Measurements from ENCODE around the gene CDC5L. TPM values are rescaled to one million over a fixed set of nuclear protein-coding genes. Genes with fewer than 3 reads are reported as not detected.

CDC5L gene
- total RNA-seq, 4 donors from 2014 or later: 12.3 to 19.2 (median 13.9) TPM

DNA sequence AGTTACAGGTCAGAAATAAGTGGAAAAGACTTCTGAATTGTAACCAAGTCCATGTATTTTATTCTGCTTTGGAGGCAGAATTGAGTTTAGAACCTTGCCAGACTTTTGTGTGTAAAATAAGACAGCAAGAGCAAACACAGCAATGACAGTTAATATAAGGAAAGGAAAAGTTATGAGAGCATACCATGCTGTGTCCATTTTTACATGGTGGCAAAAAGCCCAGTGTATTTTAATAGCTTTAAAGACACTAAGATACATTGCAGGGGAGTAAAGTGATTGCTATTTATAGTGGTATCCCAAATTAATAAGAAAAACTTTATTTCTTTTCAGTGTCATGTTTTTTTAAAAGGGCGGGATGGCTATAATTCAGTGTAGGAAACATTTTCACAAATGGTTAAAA lies 45.2 kb downstream of the CDC5L start:
- no peak for DNase-seq (ENCODE audit: low spot score in 2 of 2)
- no peak for TF ChIP-seq POLR2A (IDR thresholded peaks at IDR 0.05)
- TF ChIP-seq, protein P1, sequence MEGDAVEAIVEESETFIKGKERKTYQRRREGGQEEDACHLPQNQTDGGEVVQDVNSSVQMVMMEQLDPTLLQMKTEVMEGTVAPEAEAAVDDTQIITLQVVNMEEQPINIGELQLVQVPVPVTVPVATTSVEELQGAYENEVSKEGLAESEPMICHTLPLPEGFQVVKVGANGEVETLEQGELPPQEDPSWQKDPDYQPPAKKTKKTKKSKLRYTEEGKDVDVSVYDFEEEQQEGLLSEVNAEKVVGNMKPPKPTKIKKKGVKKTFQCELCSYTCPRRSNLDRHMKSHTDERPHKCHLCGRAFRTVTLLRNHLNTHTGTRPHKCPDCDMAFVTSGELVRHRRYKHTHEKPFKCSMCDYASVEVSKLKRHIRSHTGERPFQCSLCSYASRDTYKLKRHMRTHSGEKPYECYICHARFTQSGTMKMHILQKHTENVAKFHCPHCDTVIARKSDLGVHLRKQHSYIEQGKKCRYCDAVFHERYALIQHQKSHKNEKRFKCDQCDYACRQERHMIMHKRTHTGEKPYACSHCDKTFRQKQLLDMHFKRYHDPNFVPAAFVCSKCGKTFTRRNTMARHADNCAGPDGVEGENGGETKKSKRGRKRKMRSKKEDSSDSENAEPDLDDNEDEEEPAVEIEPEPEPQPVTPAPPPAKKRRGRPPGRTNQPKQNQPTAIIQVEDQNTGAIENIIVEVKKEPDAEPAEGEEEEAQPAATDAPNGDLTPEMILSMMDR (IDR thresholded peaks at IDR 0.05): no peak
- intact Hi-C loops (cut with DNase I; ENCODE audit: low total_unique reads): no loop called here
- no peak overlapping the region for H3K4me3 ChIP-seq (ENCODE audit: low read depth, poor library complexity, severe bottlenecking)
- 90% methylated on average over 1 of the region's 1 CpG for WGBS, 2 donors

DNA sequence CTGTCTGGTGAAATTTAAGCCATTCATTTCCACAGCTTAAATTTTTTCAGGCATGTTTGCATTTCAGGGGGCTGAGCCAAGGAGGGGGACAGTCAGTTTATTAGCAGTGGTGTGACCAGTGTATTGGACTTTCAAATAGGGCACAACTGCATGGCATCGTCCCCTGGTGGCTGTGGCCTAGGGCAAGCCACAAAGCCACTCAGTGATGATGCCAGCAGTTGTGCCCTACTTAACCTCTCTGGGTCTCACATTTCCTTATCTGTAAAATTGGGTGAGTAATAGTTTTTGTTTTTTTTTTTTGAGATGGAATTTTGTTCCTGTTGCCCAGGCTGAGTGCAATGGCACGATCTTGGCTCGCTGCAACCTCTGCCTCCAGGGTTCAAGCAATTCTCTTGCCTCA lies 48.0 kb downstream of the CDC5L start:
- DNase-seq (ENCODE audit: low spot score in 2 of 2): no peak
- 94 to 97% methylated on average over 3 of the region's 3 CpGs for WGBS, 2 donors
- intact Hi-C loops (cut with DNase I; ENCODE audit: low total_unique reads): no loop called here
- TF ChIP-seq POLR2A (IDR thresholded peaks at IDR 0.05): no peak
- TF ChIP-seq, protein P1 (IDR thresholded peaks at IDR 0.05): no peak
- no peak overlapping the region for H3K4me3 ChIP-seq (ENCODE audit: low read depth, poor library complexity, severe bottlenecking)

GRCh38 chr6:44438827-44439226 lies 51.3 kb downstream of the CDC5L start:
- DNase-seq (ENCODE audit: low spot score in 2 of 2): no peak
- no peak overlapping the region for H3K4me3 ChIP-seq (ENCODE audit: low read depth, poor library complexity, severe bottlenecking)
- no peak for TF ChIP-seq POLR2A (IDR thresholded peaks at IDR 0.05)
- TF ChIP-seq, protein P1 (IDR thresholded peaks at IDR 0.05): no peak
- intact Hi-C loops (cut with DNase I; ENCODE audit: low total_unique reads): no loop called here

DNA sequence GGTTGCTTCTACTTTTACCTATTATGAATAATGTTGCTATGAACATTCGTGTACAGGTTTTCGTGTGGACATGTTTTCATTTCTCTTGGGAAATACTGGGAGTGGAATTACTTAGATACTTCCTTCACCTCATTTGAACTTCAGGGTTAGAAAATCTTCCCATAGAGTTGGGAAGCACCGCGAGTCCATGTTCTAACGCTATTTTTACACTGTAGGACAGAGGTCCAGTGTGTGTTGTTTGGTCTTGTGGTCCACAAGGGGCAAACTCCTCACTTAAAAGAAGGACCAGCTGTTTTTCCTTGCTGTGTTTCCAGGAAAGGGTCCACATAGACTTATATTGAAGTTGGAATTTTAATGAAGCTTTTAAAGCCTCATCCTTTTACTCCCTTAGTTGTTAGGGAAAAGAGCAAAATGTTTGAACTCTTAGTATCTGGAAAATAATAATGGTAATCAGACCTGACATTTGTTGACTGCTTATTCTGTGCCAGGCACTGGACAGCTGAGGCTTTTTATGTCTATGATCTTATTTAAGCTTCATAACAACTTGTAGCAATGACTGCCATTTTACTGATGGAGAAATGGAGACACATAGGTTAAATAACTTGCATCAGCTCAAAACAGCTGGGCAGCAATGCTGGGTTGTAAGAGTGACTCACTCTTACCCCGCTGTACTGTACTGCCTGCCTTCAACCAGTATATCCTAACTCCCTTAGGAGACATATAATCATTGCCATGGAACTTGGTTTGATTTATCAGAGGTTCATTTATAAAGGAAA lies 52.0 kb downstream of the CDC5L start:
- 69 to 70% methylated on average over 6 of the region's 6 CpGs for WGBS, 2 donors
- no peak overlapping the region for H3K4me3 ChIP-seq (ENCODE audit: low read depth, poor library complexity, severe bottlenecking)
- intact Hi-C loops (cut with DNase I; ENCODE audit: low total_unique reads): no loop called here
- TF ChIP-seq, protein P1 (IDR thresholded peaks at IDR 0.05): no peak
- TF ChIP-seq POLR2A (IDR thresholded peaks at IDR 0.05): no peak
- DNase-seq (ENCODE audit: low spot score in 2 of 2): no peak

GRCh38 chr6:44441091-44441855 lies 53.8 kb downstream of the CDC5L start:
- intact Hi-C loops (cut with DNase I; ENCODE audit: low total_unique reads): no loop called here
- H3K4me3 ChIP-seq (ENCODE audit: low read depth, poor library complexity, severe bottlenecking): no peak overlapping the region
- WGBS, 2 donors: 92% methylated on average over 5 of the region's 5 CpGs
- DNase-seq (ENCODE audit: low spot score in 2 of 2): no peak
- TF ChIP-seq POLR2A (IDR thresholded peaks at IDR 0.05): no peak

- no peak overlapping the region for H3K4me3 ChIP-seq (ENCODE audit: low read depth, poor library complexity, severe bottlenecking)
- intact Hi-C loops (cut with DNase I; ENCODE audit: low total_unique reads): no loop called here
- no peak for TF ChIP-seq POLR2A (IDR thresholded peaks at IDR 0.05)
- TF ChIP-seq, protein P1 (IDR thresholded peaks at IDR 0.05): no peak
- no peak for DNase-seq (ENCODE audit: low spot score in 2 of 2)
- 93 to 98% methylated on average over 1 of the region's 1 CpG for WGBS, 2 donors
Observed at GRCh38 chr6:44442236-44442635, 54.7 kb downstream of the CDC5L start.

All from lower leg skin (tissue), 4 donors.